NT2/D1 (cell line): ENCODE measurements around the gene ZBTB16.

Source experiments
- SUZ12 ChIP-seq: IDR thresholded peaks from 2 replicates; pipeline ENCODE4 v1.6.1; 2011; ENCODE audit not compliant: insufficient read length, insufficient read depth; ENCODE audit errors: extremely low read depth
- YY1 ChIP-seq: IDR thresholded peaks from 2 replicates; pipeline ENCODE4 v1.6.1; 2011; ENCODE audit not compliant: insufficient read length, insufficient read depth
- ZNF274 ChIP-seq: IDR thresholded peaks from 2 replicates; pipeline ENCODE4 v1.6.1; 2011; ENCODE audit warnings: mild to moderate bottlenecking, low read depth, low read length

DNA sequence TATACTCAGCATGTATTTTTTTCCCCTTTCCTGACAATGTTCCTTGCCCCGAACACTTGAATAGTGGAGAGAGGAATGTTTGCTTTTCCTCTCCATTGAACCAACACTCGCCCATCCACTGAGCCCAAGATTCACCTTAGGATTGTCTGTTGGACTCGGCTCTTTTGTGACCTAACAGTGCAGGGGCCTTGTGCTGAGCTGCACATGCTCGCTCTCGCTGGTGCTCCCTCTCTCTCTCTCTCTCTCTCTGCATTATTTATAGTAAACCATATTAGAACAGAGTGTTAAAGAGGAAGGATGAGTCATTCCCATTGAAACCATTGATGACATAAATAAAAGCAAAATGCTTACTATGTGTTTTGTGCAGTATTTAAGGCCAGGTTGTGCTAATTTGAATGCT is 20.7 kb downstream of the ZBTB16 start:
- no peak for TF ChIP-seq ZNF274
- no peak for TF ChIP-seq YY1
- no peak for TF ChIP-seq SUZ12
